Right cardiac atrium (tissue), 5 donors: ENCODE data around the gene ZSWIM6. TPM values are rescaled to one million over a fixed set of nuclear protein-coding genes. Genes with fewer than 3 reads are reported as not detected.

Experiments
- ATAC-seq, 2 donors: fragments of 200-7000 bp; cut with Tn5 transposase; one replicate each; pipeline versions ENCODE4 v1.8.0 to v1.9.1; 2020; ENCODE audit warnings: moderate library complexity in 2 of 2, mild to moderate bottlenecking in 1 of 2
- DNase-seq, 3 donors: peaks; one replicate each; pipeline ENCODE4 v3.0.0-alpha.2; 2020
- H3K27ac ChIP-seq: one replicate; pipeline ENCODE4 v1.5.1; 2013; ENCODE audit warnings: mild to moderate bottlenecking, low read length, control low read depth, moderate library complexity
- H3K27me3 ChIP-seq: one replicate; pipeline ENCODE4 v1.6.1; 2013; ENCODE audit not compliant: control insufficient read depth, insufficient read depth
- H3K4me1 ChIP-seq: one replicate; pipeline ENCODE4 v1.6.1; 2013; ENCODE audit warnings: low read length; ENCODE audit not compliant: control insufficient read depth, insufficient read depth
- H3K4me3 ChIP-seq: one replicate; pipeline ENCODE4 v1.5.1; 2013; ENCODE audit warnings: low read length, control low read depth
- H3K9me3 ChIP-seq: one replicate; pipeline ENCODE4 v1.6.1; 2013; ENCODE audit warnings: low read length; ENCODE audit not compliant: control insufficient read depth
- WGBS: extraction: QIAGEN DNeasy Blood & Tissue Kit; methylation state at CpG from one replicate; pipeline ENCODE4 v1.1.7; 2013; 5-methylcytosine and 5-hydroxymethylcytosine counted together
- intact Hi-C, 4 donors: fragments of 100-400 bp; cut with DNase I; formaldehyde crosslinking; loops; one replicate each; pipeline versions ENCODE4 v1.11.0 to v1.14.0; 2022 to 2023
- polyA plus RNA-seq: library from polyadenylated mRNA; stranded (reverse); fragments of 200-250 nt; gene quantifications from one replicate; pipeline ENCODE4 v1.2.3, GENCODE V29; 2013
- total RNA-seq, 4 donors: library from RNA; stranded (reverse); fragmentation: NEBNext Ultra II Directional; extraction: Animal tissue kit (Norgen Biotek cat#: 25700); gene quantifications; one replicate each; pipeline ENCODE4 v1.2.1, GENCODE V29; 2021
- donor health status: healthy with polysubstance abuse.
- donor health status: DM: no; HTN: yes; CAD: no.
- donor health status: DM: no; HTN: no; CAD: no.
- donor health status: DM: no; HTN: yes; CAD: no; lungs with severe emphysema.
- donor health status: DM: yes; HTN: yes; CAD: no.

Gene ZSWIM6
- total and polyA plus RNA-seq, 5 donors = 2.5 to 7.9 (median 6.8) TPM

DNA sequence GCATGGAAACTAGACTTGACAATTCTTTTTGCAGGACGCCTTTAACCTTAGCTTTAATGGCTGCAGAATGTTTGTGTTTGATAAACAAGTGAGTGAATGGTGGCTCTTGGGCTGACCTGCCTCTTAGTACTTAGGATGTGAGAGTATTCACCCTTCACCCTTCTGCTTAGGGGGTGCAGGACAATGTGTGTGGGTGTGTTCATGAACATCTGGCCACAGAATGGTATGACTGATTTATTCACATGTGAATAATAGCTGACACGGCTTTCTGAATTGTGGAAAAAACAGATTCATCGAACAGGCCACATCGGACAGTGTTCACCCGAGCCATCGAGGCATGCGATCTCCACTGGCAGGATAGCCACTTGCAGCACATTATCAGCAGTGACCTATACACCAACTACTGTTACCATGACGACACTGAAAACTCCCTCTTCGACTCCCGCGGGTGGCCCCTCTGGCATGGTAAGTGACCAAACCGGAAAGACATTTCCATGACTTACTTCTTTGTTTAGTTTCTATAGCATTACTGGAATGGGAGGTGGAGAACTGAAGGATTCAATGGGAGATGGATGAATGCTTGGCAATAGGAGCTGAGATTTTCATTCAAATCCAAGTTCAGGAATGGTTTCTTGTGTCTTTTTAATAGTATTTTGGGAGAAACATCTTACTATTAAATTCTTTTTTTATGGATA is 193.6 kb downstream of the ZSWIM6 start:
- 87% methylated on average over 12 of the region's 12 CpGs for WGBS
- Histone ChIP-seq H3K27ac (no peak overlapping the region), H3K4me1 (no peaks in the 10 kb centered on the region), H3K27me3 (no peaks in the 10 kb centered on the region), H3K4me3 (no peak overlapping the region), H3K9me3 (no peaks in the 10 kb centered on the region)
- ATAC-seq = no peak
- DNase-seq = no peak
- intact Hi-C loops = no loop called here

DNA sequence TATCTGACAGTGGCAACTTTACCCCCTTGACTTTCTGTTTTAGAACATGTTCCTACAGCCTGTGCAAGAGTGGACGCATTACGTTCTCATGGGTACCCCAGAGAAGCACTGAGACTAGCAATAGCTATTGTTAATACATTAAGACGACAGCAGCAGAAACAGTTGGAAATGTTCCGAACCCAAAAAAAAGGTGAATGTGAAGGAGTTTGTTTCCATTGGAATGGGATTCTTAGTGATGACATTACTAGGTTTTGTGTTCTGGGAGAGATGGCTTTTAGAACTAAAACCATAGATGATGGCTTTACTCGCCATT is 194.1 kb downstream of the ZSWIM6 start:
- Histone ChIP-seq H3K27ac (no peak overlapping the region), H3K4me1 (no peaks in the 10 kb centered on the region), H3K27me3 (no peaks in the 10 kb centered on the region), H3K4me3 (no peak overlapping the region), H3K9me3 (no peaks in the 10 kb centered on the region)
- ATAC-seq = no peak
- no peak for DNase-seq
- intact Hi-C loops = no loop called here
- WGBS = 95% methylated on average over 5 of the region's 5 CpGs

GRCh38 chr5:61532983-61533382 is 200.9 kb downstream of the ZSWIM6 start:
- DNase-seq = no peak
- H3K4me3 ChIP-seq = no peak overlapping the region
- H3K4me1 ChIP-seq = no peaks in the 10 kb centered on the region
- intact Hi-C loops = no loop called here
- H3K9me3 ChIP-seq = no peaks in the 10 kb centered on the region
- no peak for ATAC-seq
- no peak overlapping the region for H3K27ac ChIP-seq
- WGBS = 97% methylated on average over 4 of the region's 4 CpGs
- H3K27me3 ChIP-seq = no peaks in the 10 kb centered on the region

GRCh38 chr5:61534481-61535267 is 202.6 kb downstream of the ZSWIM6 start:
- no peaks in the 10 kb centered on the region for H3K9me3 ChIP-seq
- H3K27ac ChIP-seq = no peak overlapping the region
- no peak overlapping the region for H3K4me3 ChIP-seq
- ATAC-seq = no peak
- intact Hi-C loops = no loop called here
- no peaks in the 10 kb centered on the region for H3K4me1 ChIP-seq
- H3K27me3 ChIP-seq = no peaks in the 10 kb centered on the region
- WGBS = 90% methylated on average over 5 of the region's 5 CpGs
- no peak for DNase-seq

DNA sequence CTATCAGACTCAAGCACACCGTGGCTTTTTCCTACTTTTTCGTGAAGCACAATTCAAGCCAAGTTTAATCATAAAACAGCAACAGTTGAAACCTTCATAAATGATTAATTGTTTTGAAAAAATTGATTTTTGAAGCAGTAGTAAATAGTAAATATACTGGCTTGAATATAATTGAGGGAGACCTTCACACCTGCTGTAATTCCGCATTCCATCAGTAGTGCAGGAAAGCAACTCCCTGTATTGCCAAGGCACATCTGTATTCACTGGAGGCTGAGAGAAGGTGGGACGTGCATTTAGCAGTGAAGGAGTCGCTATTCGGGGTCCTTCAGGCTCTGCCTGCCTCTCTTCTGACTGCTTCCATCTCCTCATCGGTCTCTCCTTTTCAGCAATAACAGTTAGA is 203.8 kb downstream of the ZSWIM6 start:
- intact Hi-C loops = no loop called here
- ATAC-seq (no peak), DNase-seq (no peak)
- Histone ChIP-seq H3K4me1 (no peaks in the 10 kb centered on the region), H3K27ac (no peak overlapping the region), H3K27me3 (no peaks in the 10 kb centered on the region), H3K9me3 (no peaks in the 10 kb centered on the region), H3K4me3 (no peak overlapping the region)
- 94% methylated on average over 7 of the region's 7 CpGs for WGBS

- H3K4me3 ChIP-seq = no peak overlapping the region
- intact Hi-C loops = no loop called here
- no peaks in the 10 kb centered on the region for H3K27me3 ChIP-seq
- no peaks in the 10 kb centered on the region for H3K4me1 ChIP-seq
- DNase-seq (no peak), ATAC-seq (no peak)
- H3K27ac ChIP-seq = no peak overlapping the region
- H3K9me3 ChIP-seq = no peaks in the 10 kb centered on the region
- WGBS = 90% methylated on average over 1 of the region's 1 CpG
These were observed 204.9 kb downstream of the ZSWIM6 start for GRCh38 chr5:61536922-61537321.

DNA sequence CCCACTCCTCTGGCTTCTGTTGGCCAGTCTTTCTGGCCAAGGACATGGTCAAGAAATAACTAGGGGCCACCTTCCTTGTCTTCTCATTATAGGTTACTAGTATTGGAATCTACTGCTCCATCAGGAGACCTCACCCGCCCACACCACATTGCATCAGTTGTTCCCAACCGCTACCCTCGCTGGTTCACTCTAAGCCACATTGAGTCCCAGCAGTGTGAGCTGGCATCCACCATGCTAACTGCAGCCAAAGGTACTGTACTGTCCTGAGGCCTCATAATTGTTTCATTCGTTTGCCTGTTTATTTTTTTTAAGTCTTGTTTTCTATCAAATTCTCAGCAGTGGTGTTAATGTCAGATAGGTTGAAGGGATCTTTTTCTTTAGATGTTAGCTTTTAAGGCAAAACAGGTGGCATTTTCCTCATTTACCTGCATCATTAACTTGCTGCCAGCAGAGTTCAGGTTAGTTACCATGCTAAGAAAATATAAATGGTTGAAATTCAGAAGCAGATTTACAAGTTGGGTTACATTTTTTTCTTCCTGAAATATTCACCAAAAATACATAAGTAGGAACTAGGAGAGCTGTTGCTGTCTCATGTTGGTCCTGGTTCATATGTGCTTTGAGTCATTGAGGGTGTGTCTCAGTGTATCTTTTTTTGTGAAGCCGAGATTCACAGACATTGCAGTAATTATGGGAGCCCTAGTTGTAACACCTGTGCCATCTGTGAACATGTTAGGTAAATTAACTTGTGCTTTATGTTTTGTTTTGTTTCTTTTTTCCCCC is 206.9 kb downstream of the ZSWIM6 start:
- DNase-seq = no peak
- WGBS = 94% methylated on average over 5 of the region's 5 CpGs

GRCh38 chr5:61549530-61549929 is 217.5 kb downstream of the ZSWIM6 start:
- WGBS = 87% methylated on average over 3 of the region's 3 CpGs
- DNase-seq = no peak
- H3K4me3 ChIP-seq = no peak overlapping the region
- no peak for ATAC-seq
- H3K27me3 ChIP-seq = no peaks in the 10 kb centered on the region
- no peaks in the 10 kb centered on the region for H3K9me3 ChIP-seq
- H3K4me1 ChIP-seq = peaks cover 2% of the 10 kb centered on the region
- intact Hi-C loops = no loop called here
- no peak overlapping the region for H3K27ac ChIP-seq

More for the DNA sequence above, 206.9 kb downstream of the ZSWIM6 start:
- intact Hi-C loops = no loop called here
- H3K4me3 ChIP-seq = no peak overlapping the region
- no peak overlapping the region for H3K27ac ChIP-seq
- H3K27me3 ChIP-seq = no peaks in the 10 kb centered on the region
- H3K4me1 ChIP-seq = no peaks in the 10 kb centered on the region
- H3K9me3 ChIP-seq = no peaks in the 10 kb centered on the region
- ATAC-seq = no peak

GRCh38 chr5:61551637-61552313 is 219.7 kb downstream of the ZSWIM6 start:
- Histone ChIP-seq H3K27ac (no peak overlapping the region), H3K4me3 (no peak overlapping the region), H3K27me3 (no peaks in the 10 kb centered on the region), H3K9me3 (no peaks in the 10 kb centered on the region), H3K4me1 (peaks cover 2% of the 10 kb centered on the region)
- DNase-seq = no peak
- intact Hi-C loops = no loop called here
- WGBS = 52% methylated on average over 5 of the region's 5 CpGs
- peak; percentile 51 to 59 for ATAC-seq

- no peaks in the 10 kb centered on the region for H3K9me3 ChIP-seq
- H3K27ac ChIP-seq = no peak overlapping the region
- intact Hi-C loops = no loop called here
- ATAC-seq = no peak
- H3K4me1 ChIP-seq = no peaks in the 10 kb centered on the region
- DNase-seq = no peak
- H3K4me3 ChIP-seq = no peak overlapping the region
- H3K27me3 ChIP-seq = no peaks in the 10 kb centered on the region
These were observed 227.1 kb downstream of the ZSWIM6 start for GRCh38 chr5:61559146-61559545.

DNA sequence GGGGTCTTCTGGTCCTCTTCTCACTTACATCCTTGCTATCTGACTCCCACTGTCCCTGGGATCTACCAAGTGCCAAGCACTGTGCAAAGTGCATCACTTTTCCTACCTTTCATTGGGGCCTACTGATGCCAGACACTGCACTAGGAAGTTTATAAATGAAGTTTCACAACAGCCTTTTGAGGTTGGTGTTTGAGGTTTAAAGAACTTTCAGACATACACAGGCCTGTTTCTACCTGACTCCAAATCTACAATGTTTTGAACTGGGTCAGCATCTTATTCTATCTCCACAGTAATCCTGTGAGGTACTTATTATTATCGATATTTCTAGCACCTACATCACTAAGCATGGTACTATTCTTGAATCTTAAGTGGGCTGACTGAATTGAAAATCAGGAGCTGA is 227.7 kb downstream of the ZSWIM6 start:
- DNase-seq (no peak), ATAC-seq (no peak)
- H3K9me3 ChIP-seq = no peaks in the 10 kb centered on the region
- 93% methylated on average over 1 of the region's 1 CpG for WGBS
- no peak overlapping the region for H3K4me3 ChIP-seq
- H3K27me3 ChIP-seq = no peaks in the 10 kb centered on the region
- H3K27ac ChIP-seq = no peak overlapping the region
- H3K4me1 ChIP-seq = no peaks in the 10 kb centered on the region
- intact Hi-C loops = no loop called here
